K562 (cell line): ENCODE measurements around the gene CCL21. TPM values are rescaled to one million over a fixed set of nuclear protein-coding genes. Genes with fewer than 3 reads are reported as not detected.

Source experiments
- BRF1 ChIP-seq: IDR thresholded peaks from 3 replicates; pipeline ENCODE4 v1.6.1; 2011; ENCODE audit warnings: borderline replicate concordance, mild to moderate bottlenecking; ENCODE audit not compliant: insufficient read length; ENCODE audit errors: extremely low read depth
- CC2D1A ChIP-seq: fragments of 450-650 bp; IDR thresholded peaks from 2 replicates; pipeline ENCODE4 v1.6.1; 2017; ENCODE audit warnings: mild to moderate bottlenecking
- CXXC5 ChIP-seq: fragments of 250-450 bp; sonication (Bioruptor Pico); IDR thresholded peaks from 2 replicates; pipeline ENCODE4 v1.8.0; 2022; ENCODE audit warnings: inconsistent platforms, mild to moderate bottlenecking, moderate library complexity
- ESRRB ChIP-seq: fragments of 250-450 bp; sonication (Bioruptor Pico); IDR thresholded peaks from 2 replicates; pipeline ENCODE4 v1.5.0; 2020; ENCODE audit warnings: mild to moderate bottlenecking, moderate library complexity, borderline replicate concordance
- FOXK2 ChIP-seq, 2 experiments: fragments of 450-650 bp; IDR thresholded peaks in 1 of 2; conservative IDR thresholded peaks in 1 of 2; 2 replicates each; pipeline ENCODE4 v1.6.1; 2016; ENCODE audit warnings: low read depth in 2 of 2, mild to moderate bottlenecking in 1 of 2
- HMG20A ChIP-seq: fragments of 450-650 bp; formaldehyde crosslinking; conservative IDR thresholded peaks from 2 replicates; pipeline ENCODE4 v1.4.0; 2020; ENCODE audit warnings: mild to moderate bottlenecking, mixed read lengths
- KAT2B ChIP-seq: IDR thresholded peaks from one replicate; pipeline ENCODE4 v1.6.1; 2012; ENCODE audit warnings: low read depth, mild to moderate bottlenecking, control low read depth, inconsistent platforms, low read length, moderate library complexity
- MCM3 ChIP-seq: fragments of 450-650 bp; IDR thresholded peaks from 2 replicates; pipeline ENCODE4 v1.6.1; 2016
- MIER1 ChIP-seq: fragments of 450-650 bp; IDR thresholded peaks from 2 replicates; pipeline ENCODE4 v1.6.1; 2016; ENCODE audit warnings: antibody characterized with exemption, mild to moderate bottlenecking, low read depth
- MYC ChIP-seq, 2 experiments: fragments of 250-450 bp in 1 of 2; sonication (Bioruptor Pico) in 1 of 2; IDR thresholded peaks; 2 replicates each; pipeline versions ENCODE4 v1.5.1 to v1.6.1; 2012 to 2021; ENCODE audit warnings: low read depth in 2 of 2, borderline replicate concordance in 1 of 2, improper control_type of control experiment in 1 of 2, low read length in 1 of 2, mild to moderate bottlenecking in 1 of 2, moderate library complexity in 1 of 2
- NR2C1 ChIP-seq, 2 experiments: fragments of 450-650 bp; IDR thresholded peaks; 2 replicates each; pipeline ENCODE4 v1.6.1; 2017; ENCODE audit warnings: mild to moderate bottlenecking in 2 of 2, antibody characterized with exemption in 1 of 2, inconsistent platforms in 1 of 2, missing compliant biosample characterization in 1 of 2, missing genetic modification characterization in 1 of 2
- SMC3 ChIP-seq: conservative IDR thresholded peaks from 2 replicates; pipeline ENCODE4 v1.6.1; 2011; ENCODE audit warnings: low read depth, low read length, improper control_type of control experiment; ENCODE audit not compliant: insufficient read depth
- TEAD2 ChIP-seq: fragments of 450-650 bp; IDR thresholded peaks from 2 replicates; pipeline ENCODE4 v1.6.1; 2016; ENCODE audit warnings: missing genetic modification characterization, control low read depth, missing compliant biosample characterization
- polyA plus RNA-seq, 8 experiments: library from polyadenylated mRNA; depleted of rRNA in 4 of 8; stranded (reverse) in 5 of 8; unstranded in 3 of 8; fragments of >200 nt; fragmentation: Nextera tagmentation in 2 of 8; fragmentation: Illumina TruSeq in 1 of 8; extraction: Ambion mirVana in 2 of 8; extraction: Trizol in 1 of 8; gene quantifications; 2 replicates each; pipeline versions ENCODE4 v1.2.1 to v1.2.3, GENCODE V29; 2011 to 2014; ENCODE audit warnings: inconsistent platforms in 1 of 8, missing spikeins in 1 of 8
- total RNA-seq, 7 experiments: library from RNA; depleted of rRNA in 6 of 7; stranded (reverse); fragments of >200 nt in 6 of 7; fragmentation: Illumina TruSeq in 2 of 7; extraction: Trizol in 2 of 7; gene quantifications; 2 replicates each; pipeline versions ENCODE4 v1.2.1 to v1.2.3, GENCODE V29; 2011 to 2021; ENCODE audit warnings: low replicate concordance in 1 of 7
- TF ChIP-seq, protein P1 (sequence below), 2 experiments: IDR thresholded peaks; 2 replicates each; pipeline ENCODE4 v1.6.1; 2011; ENCODE audit warnings: borderline replicate concordance in 1 of 2, control low read depth in 1 of 2, low read depth in 1 of 2, low read length in 1 of 2, mild to moderate bottlenecking in 1 of 2, mixed read lengths in 1 of 2, moderate library complexity in 1 of 2; ENCODE audit not compliant: insufficient read depth in 1 of 2, insufficient read length in 1 of 2, poor library complexity in 1 of 2, severe bottlenecking in 1 of 2; ENCODE audit errors: extremely low read depth in 1 of 2
- TF ChIP-seq, protein P2 (sequence below): fragments of 250-450 bp; sonication (Bioruptor Pico); IDR thresholded peaks from 2 replicates; pipeline ENCODE4 v1.8.0; 2021; ENCODE audit warnings: borderline replicate concordance, mild to moderate bottlenecking, moderate library complexity; ENCODE audit not compliant: poor library complexity, severe bottlenecking
- TF ChIP-seq, protein P3 (sequence below): fragments of 250-450 bp; sonication (Bioruptor Pico); IDR thresholded peaks from 2 replicates; pipeline ENCODE4 v1.8.0; 2022; ENCODE audit warnings: moderate library complexity, mild to moderate bottlenecking, inconsistent platforms
- TF ChIP-seq, protein P4 (sequence below): fragments of 200-800 bp; sonication (Bioruptor generic); IDR thresholded peaks from 2 replicates; pipeline ENCODE4 v1.6.1; 2017; ENCODE audit warnings: missing genetic modification characterization, missing compliant biosample characterization
- TF ChIP-seq, protein P5 (sequence below): sonication (generic); formaldehyde crosslinking; IDR thresholded peaks from 2 replicates; pipeline ENCODE4 v1.8.0; 2022; ENCODE audit warnings: missing genetic modification reagents, mild to moderate bottlenecking, moderate library complexity, borderline replicate concordance
- TF ChIP-seq, protein P6 (sequence below), 2 experiments: fragments of 200-800 bp in 1 of 2; sonication (Bioruptor generic) in 1 of 2; sonication (generic) in 1 of 2; formaldehyde crosslinking in 1 of 2; IDR thresholded peaks in 1 of 2; conservative IDR thresholded peaks in 1 of 2; 2 replicates each; pipeline versions ENCODE4 v1.5.0 to v1.6.1; 2016 to 2020; ENCODE audit warnings: missing compliant biosample characterization in 1 of 2, missing genetic modification characterization in 1 of 2, missing genetic modification reagents in 1 of 2

The CCL21 gene
- total and polyA plus RNA-seq, 9 of the 15 experiments (the other 6 are each of a cell fraction or from before 2014, with no cell fraction given): not detected

DNA sequence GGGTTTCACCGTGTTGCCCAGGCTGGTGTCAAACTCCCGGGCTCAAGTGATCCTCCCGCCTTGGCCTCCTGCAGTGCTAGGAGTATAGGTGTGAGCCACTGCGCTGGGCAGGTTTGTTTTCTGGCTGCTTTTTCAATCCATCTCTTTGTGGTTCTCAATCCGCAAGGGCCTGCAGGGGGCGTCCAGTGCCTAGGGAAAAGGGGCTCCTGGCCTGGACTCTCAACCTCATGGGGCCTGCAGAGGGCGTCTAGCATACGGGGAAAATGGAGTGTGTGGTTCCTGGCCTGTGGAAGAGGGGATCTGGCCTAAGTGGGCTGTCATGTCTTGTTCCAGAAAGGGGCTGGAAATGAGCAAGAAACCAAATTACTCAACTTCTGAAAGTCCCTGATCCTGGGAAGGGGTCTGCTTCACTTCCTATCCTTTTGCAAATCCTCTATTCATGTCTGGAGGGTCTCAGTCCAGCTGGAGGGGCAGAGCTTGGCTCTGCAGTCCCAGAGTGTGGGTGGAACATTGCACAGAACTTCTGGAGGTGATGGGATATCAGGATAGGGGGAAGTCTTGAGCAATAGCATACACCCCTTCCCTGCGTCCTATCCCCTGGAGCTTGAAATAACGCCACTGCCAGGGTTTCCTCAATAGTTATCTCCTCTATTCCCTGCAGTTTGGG, 34.8 kb downstream of the CCL21 start (continued):
- TF ChIP-seq FOXK2 (conservative IDR thresholded peaks at IDR 0.05 in 1 of 2, IDR thresholded peaks at IDR 0.05 in 1 of 2; ENCODE audit: low read depth in 2 of 2): no peak
- TF ChIP-seq BRF1: no peak
- no peak for TF ChIP-seq ESRRB (CRISPR knock-in tag)
- TF ChIP-seq MIER1: no peak
- no peak for TF ChIP-seq TEAD2 (tag)
- TF ChIP-seq, protein P1, sequence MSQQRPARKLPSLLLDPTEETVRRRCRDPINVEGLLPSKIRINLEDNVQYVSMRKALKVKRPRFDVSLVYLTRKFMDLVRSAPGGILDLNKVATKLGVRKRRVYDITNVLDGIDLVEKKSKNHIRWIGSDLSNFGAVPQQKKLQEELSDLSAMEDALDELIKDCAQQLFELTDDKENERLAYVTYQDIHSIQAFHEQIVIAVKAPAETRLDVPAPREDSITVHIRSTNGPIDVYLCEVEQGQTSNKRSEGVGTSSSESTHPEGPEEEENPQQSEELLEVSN (IDR thresholded peaks at IDR 0.05; ENCODE audit: borderline replicate concordance in 1 of 2, extremely low read depth in 1 of 2, insufficient read depth in 1 of 2, insufficient read length in 1 of 2, low read depth in 1 of 2, low read length in 1 of 2, poor library complexity in 1 of 2, severe bottlenecking in 1 of 2): no peak
- TF ChIP-seq KAT2B: peak; percentile 88
- no peak for TF ChIP-seq HMG20A
- peak; percentile 44; the same call in 1 of the 2 replicates for TF ChIP-seq MYC (IDR thresholded peaks at IDR 0.05; ENCODE audit: low read depth, low read length)
- no peak for TF ChIP-seq MYC (CRISPR knock-in tag; IDR thresholded peaks at IDR 0.05; ENCODE audit: borderline replicate concordance, low read depth)
- TF ChIP-seq, protein P2, sequence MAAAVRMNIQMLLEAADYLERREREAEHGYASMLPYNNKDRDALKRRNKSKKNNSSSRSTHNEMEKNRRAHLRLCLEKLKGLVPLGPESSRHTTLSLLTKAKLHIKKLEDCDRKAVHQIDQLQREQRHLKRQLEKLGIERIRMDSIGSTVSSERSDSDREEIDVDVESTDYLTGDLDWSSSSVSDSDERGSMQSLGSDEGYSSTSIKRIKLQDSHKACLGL (CRISPR knock-in tag): no peak
- no peak for TF ChIP-seq NR2C1 (IDR thresholded peaks at IDR 0.05)
- no peak for TF ChIP-seq NR2C1 (tag; IDR thresholded peaks at IDR 0.05)
- TF ChIP-seq, protein P3, sequence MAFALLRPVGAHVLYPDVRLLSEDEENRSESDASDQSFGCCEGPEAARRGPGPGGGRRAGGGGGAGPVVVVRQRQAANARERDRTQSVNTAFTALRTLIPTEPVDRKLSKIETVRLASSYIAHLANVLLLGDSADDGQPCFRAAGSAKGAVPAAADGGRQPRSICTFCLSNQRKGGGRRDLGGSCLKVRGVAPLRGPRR (CRISPR knock-in tag): no peak
- TF ChIP-seq SMC3: peak; percentile 64
- no peak for TF ChIP-seq CC2D1A
- TF ChIP-seq, protein P4, sequence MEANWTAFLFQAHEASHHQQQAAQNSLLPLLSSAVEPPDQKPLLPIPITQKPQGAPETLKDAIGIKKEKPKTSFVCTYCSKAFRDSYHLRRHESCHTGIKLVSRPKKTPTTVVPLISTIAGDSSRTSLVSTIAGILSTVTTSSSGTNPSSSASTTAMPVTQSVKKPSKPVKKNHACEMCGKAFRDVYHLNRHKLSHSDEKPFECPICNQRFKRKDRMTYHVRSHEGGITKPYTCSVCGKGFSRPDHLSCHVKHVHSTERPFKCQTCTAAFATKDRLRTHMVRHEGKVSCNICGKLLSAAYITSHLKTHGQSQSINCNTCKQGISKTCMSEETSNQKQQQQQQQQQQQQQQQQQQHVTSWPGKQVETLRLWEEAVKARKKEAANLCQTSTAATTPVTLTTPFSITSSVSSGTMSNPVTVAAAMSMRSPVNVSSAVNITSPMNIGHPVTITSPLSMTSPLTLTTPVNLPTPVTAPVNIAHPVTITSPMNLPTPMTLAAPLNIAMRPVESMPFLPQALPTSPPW (CRISPR knock-in tag): no peak
- 0 out of 2 replicates have a peak, but pooled peaks have one; percentile 23 for TF ChIP-seq CXXC5 (CRISPR knock-in tag)
- no peak for TF ChIP-seq MCM3
- TF ChIP-seq, protein P5, sequence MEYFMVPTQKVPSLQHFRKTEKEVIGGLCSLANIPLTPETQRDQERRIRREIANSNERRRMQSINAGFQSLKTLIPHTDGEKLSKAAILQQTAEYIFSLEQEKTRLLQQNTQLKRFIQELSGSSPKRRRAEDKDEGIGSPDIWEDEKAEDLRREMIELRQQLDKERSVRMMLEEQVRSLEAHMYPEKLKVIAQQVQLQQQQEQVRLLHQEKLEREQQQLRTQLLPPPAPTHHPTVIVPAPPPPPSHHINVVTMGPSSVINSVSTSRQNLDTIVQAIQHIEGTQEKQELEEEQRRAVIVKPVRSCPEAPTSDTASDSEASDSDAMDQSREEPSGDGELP (CRISPR knock-in tag): peak; percentile 34; the same call in 1 of the 2 replicates
- TF ChIP-seq, protein P6, sequence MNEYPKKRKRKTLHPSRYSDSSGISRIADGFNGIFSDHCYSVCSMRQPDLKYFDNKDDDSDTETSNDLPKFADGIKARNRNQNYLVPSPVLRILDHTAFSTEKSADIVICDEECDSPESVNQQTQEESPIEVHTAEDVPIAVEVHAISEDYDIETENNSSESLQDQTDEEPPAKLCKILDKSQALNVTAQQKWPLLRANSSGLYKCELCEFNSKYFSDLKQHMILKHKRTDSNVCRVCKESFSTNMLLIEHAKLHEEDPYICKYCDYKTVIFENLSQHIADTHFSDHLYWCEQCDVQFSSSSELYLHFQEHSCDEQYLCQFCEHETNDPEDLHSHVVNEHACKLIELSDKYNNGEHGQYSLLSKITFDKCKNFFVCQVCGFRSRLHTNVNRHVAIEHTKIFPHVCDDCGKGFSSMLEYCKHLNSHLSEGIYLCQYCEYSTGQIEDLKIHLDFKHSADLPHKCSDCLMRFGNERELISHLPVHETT (CRISPR knock-in tag; conservative IDR thresholded peaks at IDR 0.05 in 1 of 2, IDR thresholded peaks at IDR 0.05 in 1 of 2): no peak
